IMR-90 (cell line): ENCODE measurements around the gene EIF2S2.

Experiments used
- BHLHE40 ChIP-seq: fragments of 150-350 bp; IDR thresholded peaks from 2 replicates; pipeline ENCODE4 v1.6.1; 2016; ENCODE audit warnings: mild to moderate bottlenecking, low read depth, low read length
- CEBPB ChIP-seq: IDR thresholded peaks from 2 replicates; pipeline ENCODE4 v1.6.1; 2012; ENCODE audit warnings: low read depth, low read length, improper control_type of control experiment
- CHD1 ChIP-seq: IDR thresholded peaks from 2 replicates; pipeline ENCODE4 v1.6.1; 2012; ENCODE audit warnings: low read depth, low read length, improper control_type of control experiment
- FOS ChIP-seq: fragments of 150-350 bp; IDR thresholded peaks from 2 replicates; pipeline ENCODE4 v1.6.1; 2016; ENCODE audit warnings: low read depth, low read length
- POLR2A ChIP-seq: IDR thresholded peaks from 2 replicates; pipeline ENCODE4 v1.6.1; 2012; ENCODE audit warnings: mild to moderate bottlenecking, low read depth, low read length
- RAD21 ChIP-seq: IDR thresholded peaks from 2 replicates; pipeline ENCODE4 v1.6.1; 2012; ENCODE audit warnings: low read length, improper control_type of control experiment
- RCOR1 ChIP-seq: IDR thresholded peaks from 2 replicates; pipeline ENCODE4 v1.6.1; 2012; ENCODE audit warnings: mild to moderate bottlenecking, low read length, improper control_type of control experiment; ENCODE audit not compliant: insufficient replicate concordance
- RFX5 ChIP-seq: IDR thresholded peaks from 2 replicates; pipeline ENCODE4 v1.8.0; 2012; ENCODE audit warnings: low read depth, mild to moderate bottlenecking, low read length, moderate library complexity
- SMC3 ChIP-seq: fragments of 150-350 bp; IDR thresholded peaks from 2 replicates; pipeline ENCODE4 v1.6.1; 2016; ENCODE audit warnings: low read depth, mild to moderate bottlenecking, antibody characterized with exemption, low read length, moderate library complexity
- TF ChIP-seq, protein P1 (sequence below): conservative IDR thresholded peaks from 2 replicates; pipeline ENCODE4 v1.5.1; 2012; ENCODE audit warnings: mild to moderate bottlenecking, low read depth, low read length, improper control_type of control experiment
- TF ChIP-seq, protein P2 (sequence below): fragments of 150-350 bp; IDR thresholded peaks from 2 replicates; pipeline ENCODE4 v1.6.1; 2017; ENCODE audit warnings: mild to moderate bottlenecking, antibody characterized with exemption, low read length, low read depth
- TF ChIP-seq, protein P3 (sequence below): fragments of 150-350 bp; IDR thresholded peaks from 2 replicates; pipeline ENCODE4 v1.6.1; 2016; ENCODE audit warnings: low read depth, mild to moderate bottlenecking, low read length, moderate library complexity, borderline replicate concordance

DNA sequence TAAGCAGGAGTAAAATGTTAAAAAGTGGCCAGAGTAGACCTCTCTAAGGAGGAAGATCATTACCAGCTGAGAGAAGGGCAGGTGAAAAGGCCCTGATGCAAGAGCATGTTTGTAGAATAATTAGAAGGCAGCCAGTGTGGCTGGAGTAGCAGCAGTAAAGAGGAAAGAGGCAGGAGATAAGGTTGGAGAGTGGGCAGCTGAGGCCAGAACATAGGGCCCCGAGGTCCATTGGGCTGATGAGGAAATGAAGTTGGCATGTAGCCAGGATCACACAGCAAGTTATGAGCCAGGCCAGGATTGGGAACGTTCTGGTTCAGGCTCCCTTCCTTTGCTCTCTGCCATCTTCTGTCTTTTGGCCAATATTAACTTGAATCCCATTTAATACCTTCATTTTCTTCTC, 66.7 kb downstream of the EIF2S2 start:
- TF ChIP-seq SMC3 (no peak), CEBPB (no peak), FOS (no peak), RFX5 (no peak), POLR2A (no peak), RAD21 (no peak), BHLHE40 (no peak), CHD1 (no peak), RCOR1 (no peak)
- TF ChIP-seq, protein P1, sequence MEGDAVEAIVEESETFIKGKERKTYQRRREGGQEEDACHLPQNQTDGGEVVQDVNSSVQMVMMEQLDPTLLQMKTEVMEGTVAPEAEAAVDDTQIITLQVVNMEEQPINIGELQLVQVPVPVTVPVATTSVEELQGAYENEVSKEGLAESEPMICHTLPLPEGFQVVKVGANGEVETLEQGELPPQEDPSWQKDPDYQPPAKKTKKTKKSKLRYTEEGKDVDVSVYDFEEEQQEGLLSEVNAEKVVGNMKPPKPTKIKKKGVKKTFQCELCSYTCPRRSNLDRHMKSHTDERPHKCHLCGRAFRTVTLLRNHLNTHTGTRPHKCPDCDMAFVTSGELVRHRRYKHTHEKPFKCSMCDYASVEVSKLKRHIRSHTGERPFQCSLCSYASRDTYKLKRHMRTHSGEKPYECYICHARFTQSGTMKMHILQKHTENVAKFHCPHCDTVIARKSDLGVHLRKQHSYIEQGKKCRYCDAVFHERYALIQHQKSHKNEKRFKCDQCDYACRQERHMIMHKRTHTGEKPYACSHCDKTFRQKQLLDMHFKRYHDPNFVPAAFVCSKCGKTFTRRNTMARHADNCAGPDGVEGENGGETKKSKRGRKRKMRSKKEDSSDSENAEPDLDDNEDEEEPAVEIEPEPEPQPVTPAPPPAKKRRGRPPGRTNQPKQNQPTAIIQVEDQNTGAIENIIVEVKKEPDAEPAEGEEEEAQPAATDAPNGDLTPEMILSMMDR: no peak
- TF ChIP-seq, protein P2, sequence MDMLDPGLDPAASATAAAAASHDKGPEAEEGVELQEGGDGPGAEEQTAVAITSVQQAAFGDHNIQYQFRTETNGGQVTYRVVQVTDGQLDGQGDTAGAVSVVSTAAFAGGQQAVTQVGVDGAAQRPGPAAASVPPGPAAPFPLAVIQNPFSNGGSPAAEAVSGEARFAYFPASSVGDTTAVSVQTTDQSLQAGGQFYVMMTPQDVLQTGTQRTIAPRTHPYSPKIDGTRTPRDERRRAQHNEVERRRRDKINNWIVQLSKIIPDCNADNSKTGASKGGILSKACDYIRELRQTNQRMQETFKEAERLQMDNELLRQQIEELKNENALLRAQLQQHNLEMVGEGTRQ: no peak
- TF ChIP-seq, protein P3, sequence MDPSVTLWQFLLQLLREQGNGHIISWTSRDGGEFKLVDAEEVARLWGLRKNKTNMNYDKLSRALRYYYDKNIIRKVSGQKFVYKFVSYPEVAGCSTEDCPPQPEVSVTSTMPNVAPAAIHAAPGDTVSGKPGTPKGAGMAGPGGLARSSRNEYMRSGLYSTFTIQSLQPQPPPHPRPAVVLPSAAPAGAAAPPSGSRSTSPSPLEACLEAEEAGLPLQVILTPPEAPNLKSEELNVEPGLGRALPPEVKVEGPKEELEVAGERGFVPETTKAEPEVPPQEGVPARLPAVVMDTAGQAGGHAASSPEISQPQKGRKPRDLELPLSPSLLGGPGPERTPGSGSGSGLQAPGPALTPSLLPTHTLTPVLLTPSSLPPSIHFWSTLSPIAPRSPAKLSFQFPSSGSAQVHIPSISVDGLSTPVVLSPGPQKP: no peak
